COR-L47 (cell line): ENCODE results near the gene USH2A.

Experiments used
- DNase-seq: peaks from one replicate; lab custom pipeline; 2025; lab: John Stamatoyannopoulos, UW

Gene USH2A

GRCh38 chr1:215597961-215598360 lies 825.3 kb downstream of the USH2A start:
- DNase-seq, result no peak

- DNase-seq, result no peak
Measured at GRCh38 chr1:215595231-215595630, 828.0 kb downstream of the USH2A start.

GRCh38 chr1:215594640-215595039 lies 828.6 kb downstream of the USH2A start:
- peak; percentile 18 for DNase-seq

- no peak for DNase-seq
Measured at GRCh38 chr1:215590779-215591491, 832.3 kb downstream of the USH2A start.

GRCh38 chr1:215589650-215590435 lies 833.4 kb downstream of the USH2A start:
- DNase-seq, result no peak

GRCh38 chr1:215584389-215584788 lies 838.9 kb downstream of the USH2A start:
- DNase-seq, result no peak

GRCh38 chr1:215583185-215583749 lies 840.0 kb downstream of the USH2A start:
- DNase-seq, result no peak

- DNase-seq, result no peak
Measured at GRCh38 chr1:215581896-215582295, 841.4 kb downstream of the USH2A start.
